GM23338 (cell line): ENCODE data around the gene PCGF2.

ENCODE experiments used
- CREB1 ChIP-seq: fragments of 250-450 bp; sonication (Bioruptor Pico); IDR thresholded peaks from 2 replicates; pipeline ENCODE4 v1.5.0; 2020; ENCODE audit warnings: low read depth, mild to moderate bottlenecking, moderate library complexity
- EZH2 ChIP-seq: fragments of 200-600 bp; sonication (generic); IDR thresholded peaks from one replicate; pipeline ENCODE4 v1.8.0; 2017; ENCODE audit warnings: antibody characterized with exemption, mild to moderate bottlenecking, low read depth; ENCODE audit not compliant: unreplicated experiment
- EZH2phosphoT487 ChIP-seq: fragments of 200-600 bp; sonication (generic); IDR thresholded peaks from one replicate; pipeline ENCODE4 v1.8.1; 2018; ENCODE audit warnings: antibody characterized with exemption; ENCODE audit not compliant: unreplicated experiment
- JUNB ChIP-seq: IDR thresholded peaks from one replicate; pipeline ENCODE4 v1.6.1; 2016; ENCODE audit warnings: antibody characterized with exemption; ENCODE audit not compliant: unreplicated experiment
- NANOG ChIP-seq: IDR thresholded peaks from 2 replicates; pipeline ENCODE4 v1.6.1; 2016; ENCODE audit warnings: antibody characterized with exemption, borderline replicate concordance
- POLR2AphosphoS5 ChIP-seq: IDR thresholded peaks from 2 replicates; pipeline ENCODE4 v1.6.1; 2016; ENCODE audit warnings: antibody characterized with exemption, low read depth
- TF ChIP-seq, protein P1 (sequence below), 2 experiments: fragments of 200-600 bp in 1 of 2; sonication (generic) in 1 of 2; conservative IDR thresholded peaks; 2 replicates each; pipeline versions ENCODE4 v1.5.1 to v1.6.1; 2016 to 2017; ENCODE audit warnings: antibody characterized with exemption in 2 of 2, low read depth in 2 of 2, mild to moderate bottlenecking in 2 of 2, moderate library complexity in 1 of 2
- TF ChIP-seq, protein P2 (sequence below): IDR thresholded peaks from one replicate; pipeline ENCODE4 v1.6.1; 2018; ENCODE audit warnings: antibody characterized with exemption; ENCODE audit not compliant: unreplicated experiment
- TF ChIP-seq, protein P3 (sequence below): IDR thresholded peaks from 2 replicates; pipeline ENCODE4 v1.6.1; 2016; ENCODE audit warnings: antibody characterized with exemption
- TF ChIP-seq, protein P4 (sequence below): fragments of 250-450 bp; sonication (Bioruptor Pico); IDR thresholded peaks from 2 replicates; pipeline ENCODE4 v1.5.0; 2020; ENCODE audit warnings: mild to moderate bottlenecking, moderate library complexity

DNA sequence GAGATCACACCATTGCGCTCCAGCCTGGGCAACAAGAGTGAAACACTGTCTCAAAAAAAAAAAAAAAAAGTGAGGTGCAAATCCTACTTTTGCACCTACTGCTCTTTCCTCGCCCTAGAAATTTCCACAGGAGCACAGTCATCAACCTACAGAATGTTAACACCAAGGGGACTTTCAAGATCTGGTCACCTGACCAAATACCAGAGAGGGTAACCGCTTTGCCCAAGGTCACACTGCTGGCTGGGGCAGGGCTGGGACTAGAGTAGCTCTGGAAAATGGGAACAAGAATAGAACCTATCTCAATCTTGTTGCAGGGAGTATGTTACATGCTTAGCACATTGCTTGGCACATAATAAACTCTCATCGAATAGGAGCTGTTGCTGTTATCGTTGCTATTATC lies 49.4 kb downstream of the PCGF2 start:
- TF ChIP-seq, protein P1, sequence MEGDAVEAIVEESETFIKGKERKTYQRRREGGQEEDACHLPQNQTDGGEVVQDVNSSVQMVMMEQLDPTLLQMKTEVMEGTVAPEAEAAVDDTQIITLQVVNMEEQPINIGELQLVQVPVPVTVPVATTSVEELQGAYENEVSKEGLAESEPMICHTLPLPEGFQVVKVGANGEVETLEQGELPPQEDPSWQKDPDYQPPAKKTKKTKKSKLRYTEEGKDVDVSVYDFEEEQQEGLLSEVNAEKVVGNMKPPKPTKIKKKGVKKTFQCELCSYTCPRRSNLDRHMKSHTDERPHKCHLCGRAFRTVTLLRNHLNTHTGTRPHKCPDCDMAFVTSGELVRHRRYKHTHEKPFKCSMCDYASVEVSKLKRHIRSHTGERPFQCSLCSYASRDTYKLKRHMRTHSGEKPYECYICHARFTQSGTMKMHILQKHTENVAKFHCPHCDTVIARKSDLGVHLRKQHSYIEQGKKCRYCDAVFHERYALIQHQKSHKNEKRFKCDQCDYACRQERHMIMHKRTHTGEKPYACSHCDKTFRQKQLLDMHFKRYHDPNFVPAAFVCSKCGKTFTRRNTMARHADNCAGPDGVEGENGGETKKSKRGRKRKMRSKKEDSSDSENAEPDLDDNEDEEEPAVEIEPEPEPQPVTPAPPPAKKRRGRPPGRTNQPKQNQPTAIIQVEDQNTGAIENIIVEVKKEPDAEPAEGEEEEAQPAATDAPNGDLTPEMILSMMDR (conservative IDR thresholded peaks at IDR 0.05; ENCODE audit: low read depth in 2 of 2): no peak
- TF ChIP-seq, protein P2, sequence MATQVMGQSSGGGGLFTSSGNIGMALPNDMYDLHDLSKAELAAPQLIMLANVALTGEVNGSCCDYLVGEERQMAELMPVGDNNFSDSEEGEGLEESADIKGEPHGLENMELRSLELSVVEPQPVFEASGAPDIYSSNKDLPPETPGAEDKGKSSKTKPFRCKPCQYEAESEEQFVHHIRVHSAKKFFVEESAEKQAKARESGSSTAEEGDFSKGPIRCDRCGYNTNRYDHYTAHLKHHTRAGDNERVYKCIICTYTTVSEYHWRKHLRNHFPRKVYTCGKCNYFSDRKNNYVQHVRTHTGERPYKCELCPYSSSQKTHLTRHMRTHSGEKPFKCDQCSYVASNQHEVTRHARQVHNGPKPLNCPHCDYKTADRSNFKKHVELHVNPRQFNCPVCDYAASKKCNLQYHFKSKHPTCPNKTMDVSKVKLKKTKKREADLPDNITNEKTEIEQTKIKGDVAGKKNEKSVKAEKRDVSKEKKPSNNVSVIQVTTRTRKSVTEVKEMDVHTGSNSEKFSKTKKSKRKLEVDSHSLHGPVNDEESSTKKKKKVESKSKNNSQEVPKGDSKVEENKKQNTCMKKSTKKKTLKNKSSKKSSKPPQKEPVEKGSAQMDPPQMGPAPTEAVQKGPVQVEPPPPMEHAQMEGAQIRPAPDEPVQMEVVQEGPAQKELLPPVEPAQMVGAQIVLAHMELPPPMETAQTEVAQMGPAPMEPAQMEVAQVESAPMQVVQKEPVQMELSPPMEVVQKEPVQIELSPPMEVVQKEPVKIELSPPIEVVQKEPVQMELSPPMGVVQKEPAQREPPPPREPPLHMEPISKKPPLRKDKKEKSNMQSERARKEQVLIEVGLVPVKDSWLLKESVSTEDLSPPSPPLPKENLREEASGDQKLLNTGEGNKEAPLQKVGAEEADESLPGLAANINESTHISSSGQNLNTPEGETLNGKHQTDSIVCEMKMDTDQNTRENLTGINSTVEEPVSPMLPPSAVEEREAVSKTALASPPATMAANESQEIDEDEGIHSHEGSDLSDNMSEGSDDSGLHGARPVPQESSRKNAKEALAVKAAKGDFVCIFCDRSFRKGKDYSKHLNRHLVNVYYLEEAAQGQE: no peak
- TF ChIP-seq NANOG (no peak), EZH2phosphoT487 (no peak), EZH2 (no peak), JUNB (no peak), POLR2AphosphoS5 (no peak), CREB1 (CRISPR knock-in tag) (no peak)
- TF ChIP-seq, protein P3, sequence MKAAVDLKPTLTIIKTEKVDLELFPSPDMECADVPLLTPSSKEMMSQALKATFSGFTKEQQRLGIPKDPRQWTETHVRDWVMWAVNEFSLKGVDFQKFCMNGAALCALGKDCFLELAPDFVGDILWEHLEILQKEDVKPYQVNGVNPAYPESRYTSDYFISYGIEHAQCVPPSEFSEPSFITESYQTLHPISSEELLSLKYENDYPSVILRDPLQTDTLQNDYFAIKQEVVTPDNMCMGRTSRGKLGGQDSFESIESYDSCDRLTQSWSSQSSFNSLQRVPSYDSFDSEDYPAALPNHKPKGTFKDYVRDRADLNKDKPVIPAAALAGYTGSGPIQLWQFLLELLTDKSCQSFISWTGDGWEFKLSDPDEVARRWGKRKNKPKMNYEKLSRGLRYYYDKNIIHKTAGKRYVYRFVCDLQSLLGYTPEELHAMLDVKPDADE: no peak
- TF ChIP-seq, protein P4, sequence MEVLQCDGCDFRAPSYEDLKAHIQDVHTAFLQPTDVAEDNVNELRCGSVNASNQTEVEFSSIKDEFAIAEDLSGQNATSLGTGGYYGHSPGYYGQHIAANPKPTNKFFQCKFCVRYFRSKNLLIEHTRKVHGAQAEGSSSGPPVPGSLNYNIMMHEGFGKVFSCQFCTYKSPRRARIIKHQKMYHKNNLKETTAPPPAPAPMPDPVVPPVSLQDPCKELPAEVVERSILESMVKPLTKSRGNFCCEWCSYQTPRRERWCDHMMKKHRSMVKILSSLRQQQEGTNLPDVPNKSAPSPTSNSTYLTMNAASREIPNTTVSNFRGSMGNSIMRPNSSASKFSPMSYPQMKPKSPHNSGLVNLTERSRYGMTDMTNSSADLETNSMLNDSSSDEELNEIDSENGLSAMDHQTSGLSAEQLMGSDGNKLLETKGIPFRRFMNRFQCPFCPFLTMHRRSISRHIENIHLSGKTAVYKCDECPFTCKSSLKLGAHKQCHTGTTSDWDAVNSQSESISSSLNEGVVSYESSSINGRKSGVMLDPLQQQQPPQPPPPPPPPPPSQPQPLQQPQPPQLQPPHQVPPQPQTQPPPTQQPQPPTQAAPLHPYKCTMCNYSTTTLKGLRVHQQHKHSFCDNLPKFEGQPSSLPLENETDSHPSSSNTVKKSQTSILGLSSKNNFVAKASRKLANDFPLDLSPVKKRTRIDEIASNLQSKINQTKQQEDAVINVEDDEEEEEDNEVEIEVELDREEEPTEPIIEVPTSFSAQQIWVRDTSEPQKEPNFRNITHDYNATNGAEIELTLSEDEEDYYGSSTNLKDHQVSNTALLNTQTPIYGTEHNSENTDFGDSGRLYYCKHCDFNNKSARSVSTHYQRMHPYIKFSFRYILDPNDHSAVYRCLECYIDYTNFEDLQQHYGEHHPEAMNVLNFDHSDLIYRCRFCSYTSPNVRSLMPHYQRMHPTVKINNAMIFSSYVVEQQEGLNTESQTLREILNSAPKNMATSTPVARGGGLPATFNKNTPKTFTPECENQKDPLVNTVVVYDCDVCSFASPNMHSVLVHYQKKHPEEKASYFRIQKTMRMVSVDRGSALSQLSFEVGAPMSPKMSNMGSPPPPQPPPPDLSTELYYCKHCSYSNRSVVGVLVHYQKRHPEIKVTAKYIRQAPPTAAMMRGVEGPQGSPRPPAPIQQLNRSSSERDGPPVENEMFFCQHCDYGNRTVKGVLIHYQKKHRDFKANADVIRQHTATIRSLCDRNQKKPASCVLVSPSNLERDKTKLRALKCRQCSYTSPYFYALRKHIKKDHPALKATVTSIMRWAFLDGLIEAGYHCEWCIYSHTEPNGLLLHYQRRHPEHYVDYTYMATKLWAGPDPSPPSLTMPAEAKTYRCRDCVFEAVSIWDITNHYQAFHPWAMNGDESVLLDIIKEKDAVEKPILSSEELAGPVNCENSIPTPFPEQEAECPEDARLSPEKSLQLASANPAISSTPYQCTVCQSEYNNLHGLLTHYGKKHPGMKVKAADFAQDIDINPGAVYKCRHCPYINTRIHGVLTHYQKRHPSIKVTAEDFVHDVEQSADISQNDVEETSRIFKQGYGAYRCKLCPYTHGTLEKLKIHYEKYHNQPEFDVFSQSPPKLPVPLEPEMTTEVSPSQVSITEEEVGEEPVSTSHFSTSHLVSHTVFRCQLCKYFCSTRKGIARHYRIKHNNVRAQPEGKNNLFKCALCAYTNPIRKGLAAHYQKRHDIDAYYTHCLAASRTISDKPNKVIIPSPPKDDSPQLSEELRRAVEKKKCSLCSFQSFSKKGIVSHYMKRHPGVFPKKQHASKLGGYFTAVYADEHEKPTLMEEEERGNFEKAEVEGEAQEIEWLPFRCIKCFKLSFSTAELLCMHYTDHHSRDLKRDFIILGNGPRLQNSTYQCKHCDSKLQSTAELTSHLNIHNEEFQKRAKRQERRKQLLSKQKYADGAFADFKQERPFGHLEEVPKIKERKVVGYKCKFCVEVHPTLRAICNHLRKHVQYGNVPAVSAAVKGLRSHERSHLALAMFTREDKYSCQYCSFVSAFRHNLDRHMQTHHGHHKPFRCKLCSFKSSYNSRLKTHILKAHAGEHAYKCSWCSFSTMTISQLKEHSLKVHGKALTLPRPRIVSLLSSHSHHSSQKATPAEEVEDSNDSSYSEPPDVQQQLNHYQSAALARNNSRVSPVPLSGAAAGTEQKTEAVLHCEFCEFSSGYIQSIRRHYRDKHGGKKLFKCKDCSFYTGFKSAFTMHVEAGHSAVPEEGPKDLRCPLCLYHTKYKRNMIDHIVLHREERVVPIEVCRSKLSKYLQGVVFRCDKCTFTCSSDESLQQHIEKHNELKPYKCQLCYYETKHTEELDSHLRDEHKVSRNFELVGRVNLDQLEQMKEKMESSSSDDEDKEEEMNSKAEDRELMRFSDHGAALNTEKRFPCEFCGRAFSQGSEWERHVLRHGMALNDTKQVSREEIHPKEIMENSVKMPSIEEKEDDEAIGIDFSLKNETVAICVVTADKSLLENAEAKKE: no peak
